ENCODE results near the gene C14orf119.

C14orf119 gene

DNA sequence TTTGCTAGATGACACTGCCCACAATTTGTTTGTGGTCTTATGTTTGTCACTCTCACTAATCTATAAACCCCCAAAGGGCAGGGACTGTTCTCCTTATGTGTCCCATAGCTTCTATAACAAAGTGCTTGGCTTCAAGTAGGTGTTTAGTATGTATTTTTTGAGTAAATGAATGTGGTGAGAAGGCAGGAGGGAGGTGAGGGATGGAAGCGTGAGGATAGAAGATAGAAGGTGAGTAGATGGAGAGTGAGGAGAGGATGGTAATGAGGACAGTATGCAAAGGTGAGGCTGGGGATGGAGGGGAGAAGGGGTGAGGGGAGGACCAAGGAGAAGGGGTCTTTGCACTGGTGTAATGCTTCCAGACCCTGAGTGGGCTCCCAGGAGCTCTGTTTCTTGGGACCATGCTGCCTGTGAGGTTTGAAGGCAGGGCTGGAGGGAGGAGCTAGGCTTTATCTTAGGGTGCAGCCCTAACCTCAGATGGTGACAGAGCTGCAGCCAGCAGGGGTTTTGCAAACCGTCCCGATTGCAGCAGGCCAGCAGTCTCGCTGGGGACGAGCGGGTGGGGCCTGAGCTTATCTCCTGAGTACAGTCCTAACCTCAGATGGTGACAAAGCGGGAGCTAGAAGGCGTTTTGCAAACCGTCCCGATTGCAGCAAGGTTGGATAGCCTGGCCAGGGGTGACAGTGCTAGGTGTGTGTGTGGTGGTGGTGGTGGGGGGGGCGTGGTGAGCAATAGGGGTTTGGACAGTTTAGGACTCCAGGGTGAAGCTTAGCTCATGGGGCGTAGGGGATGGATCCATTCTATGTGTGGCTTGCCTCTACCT is 17.3 kb downstream of the C14orf119 start:
- DNase-seq: no peak

DNA sequence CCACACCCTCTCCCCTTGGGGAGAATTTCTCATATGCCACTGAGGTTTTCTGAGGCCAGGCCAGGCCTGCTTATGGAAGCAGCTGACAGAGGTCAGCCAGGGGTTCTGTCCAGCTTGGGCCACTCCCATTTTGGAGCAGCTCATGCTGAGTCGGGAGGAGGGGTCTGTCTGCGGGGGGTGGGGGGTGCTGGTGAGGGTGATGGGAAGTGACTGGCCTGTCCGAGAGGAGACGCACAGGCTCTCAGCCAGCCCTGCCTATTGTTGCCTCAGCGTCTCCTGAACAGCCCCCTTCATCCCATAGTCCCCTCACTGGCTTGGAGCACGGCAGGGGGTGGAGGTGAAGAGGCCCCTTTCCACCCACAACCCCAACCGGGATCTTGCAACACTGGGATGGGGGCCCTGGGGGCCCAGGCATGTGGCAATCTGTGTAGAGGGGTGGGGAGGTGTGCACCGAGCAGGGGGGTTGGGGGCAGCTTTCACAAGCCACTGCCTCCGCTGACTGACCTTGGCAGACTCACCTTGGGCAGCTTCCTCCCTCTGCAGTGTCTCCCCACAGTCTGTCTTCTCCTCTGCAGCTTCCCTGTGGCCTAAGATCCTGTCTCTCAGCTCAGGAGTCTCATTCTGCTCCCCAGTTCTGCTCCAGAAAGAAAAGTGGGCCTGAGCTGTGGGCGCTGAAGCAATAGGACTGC is 18.3 kb downstream of the C14orf119 start:
- DNase-seq: no peak

DNA sequence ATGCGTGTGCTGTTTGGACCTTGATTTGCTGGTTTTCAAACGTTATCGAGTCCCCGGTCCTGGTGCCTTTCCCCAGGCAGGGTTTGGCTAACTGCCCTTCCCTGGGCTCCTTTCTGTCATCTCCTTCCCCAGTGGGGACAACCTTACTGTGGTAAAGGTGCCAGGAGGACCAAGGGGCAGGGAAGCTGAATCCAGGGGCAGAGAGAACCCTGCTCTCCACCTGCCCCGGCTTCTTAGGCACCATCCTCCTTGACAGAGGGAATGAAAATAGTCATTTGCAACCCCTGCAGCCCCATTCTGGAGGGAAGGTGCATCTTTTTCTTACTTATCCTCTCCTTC is 18.8 kb downstream of the C14orf119 start:
- no peak for DNase-seq

DNA sequence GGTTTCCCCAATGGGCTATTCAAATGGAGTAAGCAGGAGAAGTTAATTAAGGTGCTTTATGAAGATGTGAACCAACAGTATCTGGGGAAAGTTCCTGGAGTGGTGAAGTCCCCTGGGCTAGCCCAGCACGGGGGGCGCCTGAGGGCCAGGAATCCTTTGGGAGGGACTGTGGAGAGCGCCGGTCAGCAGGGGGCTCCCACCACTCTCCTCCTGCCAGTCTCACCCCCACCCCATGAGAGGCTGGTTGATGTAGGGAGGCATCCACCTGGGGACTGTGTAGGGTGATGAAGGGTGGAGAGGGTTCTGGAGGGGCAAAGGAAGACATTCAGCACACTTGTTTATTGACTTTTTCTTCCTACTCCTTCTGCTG is 19.3 kb downstream of the C14orf119 start:
- no peak for DNase-seq

DNA sequence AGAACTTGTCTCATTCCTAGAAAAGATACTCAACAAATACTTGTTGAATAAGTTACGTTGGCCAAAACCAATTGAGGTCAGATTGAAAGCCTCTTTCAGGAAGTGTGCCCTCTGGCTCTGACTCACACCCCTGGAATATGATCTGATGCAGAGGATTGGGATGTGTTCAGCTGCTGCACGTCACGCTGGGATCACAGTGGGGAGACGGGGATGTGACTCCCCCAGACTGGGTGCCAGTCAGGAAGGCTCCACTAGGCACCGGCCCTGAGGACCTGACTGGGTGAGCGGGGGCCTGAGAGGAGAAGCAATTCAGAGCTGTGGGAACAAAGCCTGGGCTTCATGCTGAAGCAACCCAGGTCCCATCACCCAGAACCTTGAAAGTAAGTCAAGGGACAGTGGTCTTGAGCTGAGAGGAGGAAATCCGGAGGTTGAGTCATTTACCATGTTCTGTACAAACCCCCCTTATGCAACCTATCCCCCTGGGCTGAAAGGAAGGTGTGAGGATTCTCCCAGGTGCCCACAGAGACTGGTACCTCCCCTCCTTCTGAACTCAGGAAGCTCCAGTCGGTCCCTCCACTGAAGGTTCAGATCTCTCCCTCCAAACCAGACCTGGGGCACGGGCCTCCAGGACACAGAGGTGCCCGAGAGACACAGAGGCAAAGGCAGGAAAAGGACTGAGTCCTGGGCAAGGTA is 19.9 kb downstream of the C14orf119 start:
- DNase-seq: peak; percentile 98

DNA sequence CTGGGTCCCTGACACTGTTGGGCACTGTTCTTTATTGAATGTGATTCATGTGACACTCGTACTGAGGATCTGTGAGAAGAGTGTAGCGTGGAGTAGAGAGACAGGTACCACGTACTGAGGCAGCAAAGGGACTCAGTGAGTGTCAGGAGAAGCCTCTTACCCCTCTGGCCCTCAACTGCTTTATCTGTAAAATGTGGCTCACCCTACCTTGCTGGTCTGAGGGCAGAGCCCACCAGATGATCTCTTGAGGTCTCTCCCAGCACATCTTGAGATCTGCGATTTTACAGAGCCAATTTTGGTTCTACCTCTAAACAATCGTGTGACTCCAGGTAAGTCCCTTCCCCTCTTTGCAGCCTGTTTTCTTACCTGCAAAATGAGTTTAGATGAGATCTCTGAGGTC is 20.6 kb downstream of the C14orf119 start:
- no peak for DNase-seq

DNA sequence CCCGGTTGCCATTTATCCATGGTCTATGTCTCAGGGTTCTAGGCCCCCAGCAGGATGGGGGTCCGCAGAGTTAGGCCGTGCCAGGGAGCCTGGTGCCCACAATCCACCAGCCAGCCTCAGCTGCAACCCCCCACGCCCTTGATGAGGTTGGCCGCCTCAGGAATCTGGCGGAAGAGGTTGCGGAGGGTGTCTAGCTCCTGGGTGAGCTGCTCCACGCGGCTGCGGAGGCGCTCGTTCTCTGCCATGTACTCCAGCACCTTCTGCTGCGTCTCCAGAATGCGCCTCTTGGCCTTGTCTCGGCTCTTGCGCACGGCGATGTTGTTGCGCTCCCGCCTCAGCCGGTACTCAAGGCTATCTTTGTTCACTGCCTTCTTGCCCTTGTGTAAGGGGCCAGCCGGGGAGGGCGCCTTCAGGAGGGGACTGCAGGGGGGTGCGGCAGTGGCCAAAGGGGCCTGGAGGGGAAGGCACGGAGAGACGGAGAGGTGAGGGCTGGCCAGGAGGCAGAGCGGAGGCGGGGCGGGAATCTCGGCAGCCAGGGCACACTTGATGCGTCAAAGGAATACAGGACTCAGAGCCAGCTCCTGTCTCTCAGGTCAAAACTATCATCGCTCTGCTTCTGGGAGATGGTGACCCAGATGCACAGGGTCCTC is 22.2 kb downstream of the C14orf119 start:
- DNase-seq: no peak

DNA sequence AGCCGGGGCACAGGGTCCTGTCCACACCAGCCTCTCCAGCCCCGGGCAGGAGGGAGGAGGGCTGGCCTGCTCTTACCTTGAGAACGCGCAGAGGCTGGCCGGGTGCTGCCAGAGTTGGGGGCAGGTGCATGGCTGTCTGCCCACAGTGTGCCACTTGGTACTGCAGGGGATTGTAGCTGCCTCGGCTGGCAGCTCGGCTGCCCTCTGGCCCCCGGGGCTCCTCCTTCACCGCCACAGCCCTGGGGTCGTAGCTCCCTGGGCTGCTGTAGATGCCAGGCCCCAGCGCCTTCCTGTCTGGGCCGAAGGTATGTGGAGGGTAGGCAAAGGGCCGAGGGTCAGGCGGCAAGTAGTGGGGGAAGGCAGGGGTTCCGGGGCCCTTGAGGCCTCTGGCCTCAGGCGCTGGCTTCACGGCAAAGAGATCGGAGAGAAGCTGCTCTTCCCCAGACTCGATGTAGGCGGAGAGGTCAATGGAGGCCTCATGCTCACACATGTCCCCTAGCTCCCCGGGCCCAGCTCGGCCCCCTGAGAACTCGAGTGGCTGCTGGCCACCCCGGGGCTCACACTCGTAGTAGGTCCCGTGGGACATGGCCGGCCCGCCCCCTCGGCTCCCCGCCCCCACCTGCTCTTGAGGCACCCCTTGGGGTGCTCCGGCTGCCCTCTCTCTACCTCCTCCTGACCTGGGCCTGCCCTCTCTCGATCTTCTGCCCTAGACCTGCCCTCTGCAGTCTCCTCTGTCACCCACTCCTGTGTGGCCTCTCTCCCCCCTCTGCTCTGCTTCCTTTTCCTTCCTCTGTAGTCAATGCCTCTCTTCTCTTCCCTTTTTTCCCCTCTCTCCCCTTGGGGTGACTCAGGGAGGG is 23.4 kb downstream of the C14orf119 start, which contains the start of gene CEBPE:
TSS of gene CEBPE (minus strand) at position 750 of the 857 bp plus-strand sequence. CDS start at position 586, 164 bp downstream.
- no peak for DNase-seq

DNA sequence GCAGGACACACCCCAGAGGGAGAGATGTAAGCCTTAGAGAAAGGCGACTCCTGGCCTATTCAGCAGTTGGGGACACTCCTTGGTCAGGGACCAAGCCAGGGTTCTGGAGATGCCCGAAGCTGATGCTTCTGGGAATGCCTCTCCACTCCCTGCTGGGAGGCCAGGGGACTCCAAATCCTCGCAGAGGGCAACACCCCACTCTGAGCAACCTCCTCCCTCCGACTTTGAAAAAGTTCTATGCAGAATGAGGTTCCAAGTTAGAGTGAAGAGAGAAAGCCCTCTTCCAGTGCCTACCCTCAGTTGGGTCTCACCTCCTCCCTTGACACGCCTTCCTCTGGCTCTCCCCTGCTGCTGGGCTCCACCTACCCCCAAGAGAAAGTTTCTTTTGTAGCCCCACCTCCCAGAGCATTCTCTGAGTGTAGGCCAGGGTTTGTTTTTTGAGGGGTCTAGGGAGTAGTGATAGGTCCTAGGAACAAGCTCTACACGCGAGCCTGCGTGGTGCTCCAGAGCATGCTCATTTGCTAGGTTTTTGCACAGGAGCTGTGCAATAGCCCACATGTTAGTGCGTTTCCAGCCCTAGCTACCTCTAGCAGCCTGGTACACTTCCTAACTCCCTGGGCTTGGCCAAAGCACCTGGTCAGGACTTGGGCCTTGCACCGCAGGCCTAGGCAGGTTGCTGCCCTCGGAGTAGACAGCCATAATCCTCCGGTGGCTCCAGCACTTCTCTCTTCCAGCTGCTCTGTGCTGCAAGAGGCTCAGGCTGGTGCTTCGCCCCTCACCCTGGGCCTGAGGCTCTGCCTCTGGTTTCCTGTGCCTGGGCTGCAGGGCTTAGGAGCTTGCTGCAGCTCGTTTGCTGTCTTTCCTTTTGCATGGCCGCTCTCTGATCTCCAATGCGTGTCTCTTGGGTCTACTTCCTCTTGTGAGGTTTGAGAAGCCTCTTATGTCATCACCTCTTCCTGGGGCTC is 24.3 kb downstream of the C14orf119 start:
- no peak for DNase-seq

DNA sequence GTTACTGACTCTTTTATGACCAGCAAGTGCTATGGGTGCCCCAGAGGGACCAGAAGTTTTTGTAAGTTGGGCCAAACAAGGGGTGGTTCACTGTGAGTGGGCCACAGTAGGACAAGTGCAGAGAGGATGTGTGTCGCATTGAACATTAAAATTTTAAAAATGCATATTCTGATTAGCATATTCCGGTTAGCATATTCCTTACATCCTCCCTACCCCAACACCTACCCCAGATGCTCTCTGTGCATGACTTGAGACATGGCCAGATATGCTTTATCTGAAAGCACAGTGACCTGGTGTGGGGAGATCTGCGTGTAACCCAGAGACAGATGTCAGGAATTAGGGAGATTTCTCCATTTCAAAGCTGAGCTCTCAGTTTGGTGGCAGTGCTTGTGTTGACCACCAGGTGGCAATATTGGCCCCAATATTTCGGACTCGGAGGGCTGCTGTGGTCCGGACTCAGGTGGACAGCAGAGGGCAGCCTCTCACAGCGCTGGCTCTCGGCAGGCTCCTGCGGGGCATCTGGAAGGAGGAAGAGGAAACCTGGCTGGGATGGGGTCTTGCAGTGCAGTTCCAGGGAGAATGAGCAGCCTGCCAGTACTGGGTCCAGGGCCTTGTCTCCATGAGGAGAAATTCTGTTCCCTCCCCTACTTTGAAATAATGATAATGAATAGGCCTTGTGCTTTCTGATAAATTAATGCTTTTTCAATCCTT is 25.4 kb downstream of the C14orf119 start:
- DNase-seq: peak; percentile 73

DNA sequence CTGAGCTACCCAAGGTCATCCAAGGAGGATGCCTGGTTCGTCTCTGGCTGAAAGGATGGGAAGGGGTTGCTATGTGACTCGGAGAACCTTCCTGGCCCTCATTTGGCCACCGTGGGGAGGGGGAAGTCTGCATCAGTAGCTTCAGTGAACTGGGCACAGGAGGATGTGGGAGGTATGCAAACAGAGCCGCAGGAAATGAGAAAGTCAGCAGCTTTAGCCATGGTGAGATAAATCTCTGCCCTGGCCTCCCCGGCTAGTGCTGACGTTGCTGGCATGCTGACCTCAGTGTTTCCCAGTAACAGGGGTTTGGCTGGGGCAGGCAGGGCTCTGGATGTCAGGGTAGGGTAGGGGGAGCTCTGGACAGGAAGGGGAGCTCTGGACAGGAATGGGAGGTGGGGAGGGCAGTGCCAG is 26.1 kb downstream of the C14orf119 start:
- DNase-seq: no peak

DNA sequence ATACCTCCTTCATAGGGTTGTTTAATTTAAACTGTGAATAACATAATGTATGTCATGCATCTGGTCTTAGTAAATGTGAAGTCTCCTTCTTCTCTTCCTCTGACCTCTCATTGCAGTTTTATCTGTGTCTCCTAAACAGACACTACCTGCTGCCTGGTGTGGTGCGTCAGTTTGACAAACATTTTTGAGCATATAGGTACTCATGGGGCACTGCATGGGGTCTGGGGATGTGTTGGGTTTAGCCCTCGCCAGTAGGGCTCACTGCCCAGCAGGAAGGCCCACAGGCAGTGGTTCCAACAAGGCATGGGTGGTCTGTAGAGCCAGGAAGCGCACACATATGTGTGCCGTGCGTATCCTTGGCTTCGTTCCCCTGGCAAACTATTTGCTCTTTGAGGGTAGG is 26.8 kb downstream of the C14orf119 start:
- no peak for DNase-seq

DNA sequence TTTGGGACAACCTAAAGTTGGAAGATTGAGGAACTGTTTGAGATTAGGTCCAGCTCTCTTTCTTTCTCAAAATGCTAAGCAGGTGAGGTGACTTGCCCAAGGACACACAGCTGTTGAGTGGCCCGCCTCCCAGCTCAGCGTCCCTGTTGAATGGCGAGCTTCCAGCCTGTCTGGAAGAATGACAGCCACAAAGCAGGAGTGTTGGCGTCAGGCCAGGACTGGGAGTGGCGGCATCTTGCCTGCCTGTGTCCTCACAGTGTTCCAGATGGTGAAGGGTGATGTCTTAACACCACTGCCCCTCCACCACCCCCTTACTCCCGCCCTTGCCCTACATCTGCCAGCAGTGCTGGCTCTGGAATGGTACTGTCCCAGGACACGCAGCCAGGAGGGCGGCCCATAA is 28.1 kb downstream of the C14orf119 start:
- DNase-seq: no peak

DNA sequence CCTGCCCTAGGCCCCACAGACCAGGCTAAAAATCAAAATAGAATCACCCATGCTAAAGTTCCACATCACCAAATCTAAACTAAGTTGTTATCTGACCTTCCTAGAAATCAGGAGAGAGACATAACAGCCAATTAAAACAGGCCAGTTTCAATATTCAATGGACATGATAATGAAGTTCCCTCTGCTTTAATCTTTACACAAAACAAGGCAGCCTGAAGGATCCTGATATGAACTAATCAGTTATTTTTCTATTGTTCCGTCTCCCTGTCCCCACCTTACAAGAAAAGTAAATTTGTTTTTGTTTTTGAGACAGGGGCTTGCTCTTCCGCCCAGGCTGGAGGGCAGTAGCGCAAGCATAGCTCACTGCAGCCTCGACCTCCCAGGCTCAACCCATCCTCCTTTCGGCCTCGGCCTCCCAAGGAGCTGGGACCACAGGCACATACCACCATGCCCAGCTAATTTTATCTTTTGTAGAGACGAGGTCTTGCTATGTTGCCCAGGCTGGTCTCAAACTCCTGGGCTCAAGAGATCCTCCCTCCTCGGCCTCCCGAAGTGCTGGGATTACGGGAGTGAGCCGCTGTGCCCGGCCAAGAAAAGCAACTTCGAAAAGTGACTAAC is 29.1 kb downstream of the C14orf119 start:
- DNase-seq: no peak

DNA sequence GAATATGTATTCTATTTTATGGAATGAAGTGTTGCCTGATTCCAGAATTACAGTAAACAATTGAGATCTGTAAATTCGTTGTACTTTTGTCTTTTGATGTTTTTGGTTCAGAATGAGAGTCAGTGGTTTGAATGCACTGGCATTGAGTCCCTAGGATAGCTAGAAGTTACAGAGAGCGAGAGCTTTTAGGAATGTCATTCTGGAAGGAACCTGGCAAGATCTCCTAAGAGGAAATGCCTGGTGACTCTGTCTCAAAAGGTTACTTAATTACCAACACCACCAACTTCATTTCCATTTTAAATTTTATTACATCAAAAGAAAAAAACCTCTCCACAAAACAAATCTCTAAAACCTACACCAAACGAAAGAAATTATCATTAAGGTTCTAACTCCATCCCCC is 29.7 kb downstream of the C14orf119 start:
- no peak for DNase-seq

DNA sequence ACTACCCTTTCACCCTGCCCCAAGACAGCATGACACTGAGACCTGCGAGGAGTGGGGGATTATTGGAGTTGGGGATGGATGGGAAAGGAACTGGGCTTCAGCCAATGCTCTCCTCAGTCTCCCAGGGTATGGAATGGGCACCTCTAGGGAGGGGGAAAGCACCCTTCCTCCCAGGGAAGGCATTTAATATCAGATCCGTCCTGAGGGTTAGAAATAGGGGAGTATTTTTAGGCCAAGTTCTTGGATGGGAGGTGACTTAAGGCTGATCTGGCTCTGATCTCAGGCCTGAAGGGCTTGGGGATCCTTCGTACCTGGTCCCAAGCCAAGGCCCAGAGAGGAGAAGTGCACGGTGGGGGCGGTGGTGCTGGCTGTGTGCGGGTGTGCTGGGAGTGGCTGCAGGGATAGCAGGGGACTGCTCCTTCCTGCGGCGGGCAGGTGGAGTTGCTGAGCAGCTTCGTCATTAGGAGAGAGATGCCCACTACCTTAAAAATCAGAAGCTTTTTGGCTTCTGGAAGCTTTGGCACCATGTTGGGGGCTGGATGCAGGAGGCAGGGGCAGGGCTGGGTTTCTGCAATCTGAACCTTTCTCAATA is 30.7 kb downstream of the C14orf119 start:
- DNase-seq: no peak

DNA sequence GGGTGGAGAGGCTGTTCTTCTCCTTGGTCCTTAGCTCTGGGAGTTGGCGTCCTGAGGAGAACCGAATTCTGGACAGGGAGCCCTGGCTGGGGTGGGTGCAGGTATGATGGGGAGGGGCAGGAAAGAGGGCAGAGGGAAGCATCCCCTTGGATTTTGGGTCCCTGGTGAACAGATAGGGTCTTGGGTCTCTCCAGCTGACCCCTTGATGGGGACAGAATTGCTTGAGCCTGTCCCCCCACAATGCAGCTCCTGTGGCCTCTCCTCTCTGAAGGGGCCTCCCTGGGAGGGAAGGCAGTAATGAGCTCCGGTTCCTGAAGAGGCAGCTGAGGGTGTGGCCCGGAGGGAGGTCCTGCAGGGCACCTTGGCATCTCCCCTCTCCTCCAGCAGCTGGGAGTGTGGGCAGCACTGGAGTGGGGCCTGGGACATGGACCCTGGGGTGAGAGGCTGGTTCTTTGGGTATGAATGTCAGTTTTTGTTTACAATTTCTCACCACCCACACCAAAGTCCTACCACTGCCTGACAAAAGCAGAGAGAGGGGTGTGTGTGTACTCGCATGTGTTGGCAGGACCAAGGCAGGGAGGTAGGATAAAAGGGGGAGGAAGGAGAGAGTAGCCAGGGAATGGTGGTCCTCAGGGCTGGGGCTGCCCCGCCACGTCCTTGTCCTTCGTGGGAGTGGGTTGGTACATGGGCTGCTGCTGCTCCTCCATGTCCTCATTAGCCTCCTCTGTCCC is 31.4 kb downstream of the C14orf119 start:
- DNase-seq: no peak

DNA sequence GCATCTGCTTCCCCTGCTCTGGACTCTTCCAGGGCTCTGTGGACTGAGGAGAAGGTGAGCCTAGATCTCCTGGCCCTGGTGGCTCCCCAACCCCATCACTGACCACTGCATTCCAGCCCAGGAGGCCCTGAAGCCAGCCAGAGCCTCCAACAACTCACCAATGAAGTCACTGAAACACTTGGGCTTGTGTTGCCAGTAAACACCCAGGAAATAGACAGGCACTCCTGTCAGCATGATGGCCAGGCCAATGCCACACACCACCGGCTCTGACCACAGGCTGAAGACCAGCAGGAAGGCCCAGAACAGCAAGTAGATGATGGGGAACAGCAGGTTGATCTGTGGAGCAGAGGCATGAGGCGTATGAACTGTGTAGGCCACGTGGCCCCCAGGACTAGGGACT is 32.6 kb downstream of the C14orf119 start:
- no peak for DNase-seq
